HG03378 (cell line): Measurements from ENCODE around the gene KRTAP12-4.
"Not testable (repeated sequence)": the region's sequence is repeated elsewhere in the genome, so short reads cannot be mapped to it uniquely, and the experiment has no call there.

Experiments used
- ATAC-seq: cut with Tn5 transposase; IDR thresholded peaks from one replicate; pipeline ENCODE4 v1.9.1; 2021; ENCODE audit warnings: mild to moderate bottlenecking, moderate library complexity; ENCODE audit not compliant: unreplicated experiment

KRTAP12-4 gene

DNA sequence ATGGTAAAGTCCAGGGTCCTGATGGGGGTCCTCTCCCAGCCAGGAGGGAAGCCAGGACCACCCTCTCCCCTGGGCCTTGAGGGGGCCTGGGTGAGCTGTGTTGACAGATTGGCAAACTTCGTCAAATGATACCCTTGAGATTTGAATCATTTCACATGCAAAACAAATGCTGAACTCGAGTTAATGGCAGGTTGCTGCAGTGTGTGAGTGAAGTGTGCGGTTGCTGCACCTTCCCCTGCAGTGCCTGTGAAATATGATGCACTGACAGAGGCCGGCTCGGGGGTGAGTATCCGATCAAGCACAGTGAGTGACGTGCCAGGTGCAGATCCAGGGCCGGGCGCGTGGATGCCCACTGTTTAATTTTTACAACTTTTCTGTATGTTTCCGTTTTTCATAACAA, 33.2 kb upstream of the KRTAP12-4 start:
- no peak for ATAC-seq

- ATAC-seq: no peak
Observed at GRCh38 chr21:44686843-44687561, 32.5 kb upstream of the KRTAP12-4 start.

GRCh38 chr21:44686000-44686781, 31.7 kb upstream of the KRTAP12-4 start:
- ATAC-seq: no peak

GRCh38 chr21:44685050-44685449, 30.6 kb upstream of the KRTAP12-4 start:
- not testable (repeated sequence) for ATAC-seq

GRCh38 chr21:44684483-44684882, 30.0 kb upstream of the KRTAP12-4 start:
- no peak for ATAC-seq

DNA sequence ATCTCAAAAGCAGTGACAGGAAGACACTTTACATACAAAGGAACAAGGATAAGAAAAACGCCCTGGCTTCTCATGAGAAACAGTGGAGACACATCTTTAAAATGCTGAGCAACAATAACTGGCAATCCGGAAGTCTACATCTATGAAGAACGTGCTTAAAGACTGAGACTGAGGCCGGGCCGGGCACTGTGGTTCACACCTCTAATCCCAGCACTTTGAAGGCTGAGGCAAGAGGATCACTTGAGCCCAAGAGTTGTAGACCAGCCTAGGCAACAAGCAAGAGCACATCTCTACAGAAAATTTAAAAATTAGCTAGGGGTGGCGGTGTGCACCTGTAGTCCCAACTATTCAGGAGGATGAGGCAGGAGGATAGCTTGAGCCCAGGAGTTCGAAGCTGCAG, 29.6 kb upstream of the KRTAP12-4 start:
- ATAC-seq: no peak

DNA sequence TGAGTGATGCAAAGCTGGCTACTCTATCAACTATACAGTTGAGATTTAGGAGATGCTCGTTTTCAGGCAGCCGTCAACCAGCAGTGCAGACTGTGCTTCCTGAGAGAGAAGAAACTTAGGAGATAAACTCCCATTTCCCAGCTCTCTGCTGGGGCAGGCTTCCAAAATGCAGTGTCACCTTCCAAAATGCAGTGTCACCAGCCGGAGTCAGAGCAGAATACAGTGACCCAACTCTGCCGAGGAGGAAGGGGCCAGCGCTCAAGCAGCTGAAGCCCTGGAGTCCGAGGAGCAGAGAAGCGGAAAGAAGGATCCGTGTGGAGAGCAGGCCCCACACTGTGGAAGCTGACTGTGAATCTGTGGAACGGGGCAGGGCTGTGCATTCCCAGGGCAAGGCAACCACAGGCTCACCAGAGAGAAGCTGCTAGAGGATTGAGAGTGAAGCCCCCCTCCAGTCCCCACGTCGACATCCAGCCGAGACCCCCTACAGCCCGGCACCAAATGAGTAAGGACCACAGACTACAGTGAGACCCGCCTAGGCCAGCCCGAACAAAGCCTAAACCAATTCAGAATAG, 28.2 kb upstream of the KRTAP12-4 start:
- no peak for ATAC-seq

DNA sequence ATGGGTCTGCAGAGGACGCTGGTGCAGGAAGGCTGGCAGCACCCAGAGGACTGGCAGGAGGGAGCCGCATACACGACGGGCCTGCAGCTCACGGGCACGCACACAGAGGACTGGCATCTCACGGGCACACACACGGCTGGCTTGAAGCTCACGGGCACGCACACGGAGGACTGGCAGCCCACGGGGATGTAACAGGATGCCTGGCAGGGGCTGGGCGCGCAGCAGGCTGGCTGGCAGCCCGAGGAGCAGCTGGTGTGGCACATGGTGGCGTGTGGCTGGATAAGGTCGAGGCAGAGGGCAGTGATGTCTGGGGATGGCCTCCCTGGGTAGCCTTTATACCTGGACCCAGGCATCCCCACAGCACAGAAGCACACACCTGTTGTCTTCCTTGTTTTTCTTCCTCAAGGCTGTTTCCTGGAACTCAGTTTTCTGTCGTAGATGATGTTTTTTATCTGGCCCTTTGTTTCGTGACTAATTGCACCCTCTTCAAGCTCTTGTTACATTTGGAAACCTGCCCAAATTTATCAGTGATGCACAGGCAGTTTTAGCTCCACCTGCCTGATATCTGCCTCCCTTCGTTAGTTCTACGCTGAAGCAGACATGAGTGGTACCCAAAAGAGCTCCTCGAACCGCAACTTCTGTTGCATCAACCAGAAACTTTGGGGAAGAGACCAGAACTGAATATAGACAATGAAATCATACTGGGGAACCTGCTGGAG, 27.6 kb upstream of the KRTAP12-4 start, which contains the start of gene KRTAP12-1:
Gene KRTAP12-1 (minus strand): TSS at position 303 of the 719 bp plus-strand sequence. CDS start 40 bp downstream, at position 263.
- no peak for ATAC-seq

DNA sequence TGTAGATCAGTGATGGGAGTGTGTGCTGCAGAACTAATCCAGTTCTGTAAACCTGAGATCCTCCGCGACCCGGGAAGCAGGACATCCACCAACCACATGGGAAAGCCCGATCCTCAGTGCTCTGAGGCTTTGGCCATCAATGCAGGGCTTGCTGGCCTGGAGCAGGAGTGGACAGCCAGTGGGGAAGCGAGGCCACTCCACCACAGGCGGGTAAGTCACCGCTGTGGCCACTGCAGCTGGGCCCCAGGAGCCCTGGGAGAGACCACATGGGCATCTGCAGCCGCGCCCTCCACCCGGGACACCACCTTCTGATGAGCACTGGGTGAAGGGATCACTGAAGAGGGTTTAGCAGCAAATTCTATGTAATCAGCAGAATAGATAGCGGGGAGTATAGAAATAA, 26.7 kb upstream of the KRTAP12-4 start:
- no peak for ATAC-seq

DNA sequence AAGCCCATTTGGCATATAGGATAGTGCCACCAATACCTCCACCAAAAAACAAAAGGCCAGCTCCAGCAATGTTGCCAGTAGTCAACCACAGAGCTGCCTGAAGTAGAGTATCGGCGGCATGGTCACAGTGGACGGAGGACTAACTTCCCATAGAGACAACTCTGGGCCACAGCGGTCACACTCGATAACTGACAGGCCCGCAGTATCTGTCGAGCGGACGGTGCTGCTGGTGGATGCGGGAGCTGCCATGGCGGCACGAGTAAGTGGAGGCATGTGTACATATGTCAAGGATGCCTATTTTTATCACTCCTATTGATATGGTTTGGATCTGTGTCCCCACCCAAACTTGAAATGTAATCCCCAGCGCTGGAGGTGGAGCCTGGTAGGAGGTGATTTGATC, 23.4 kb upstream of the KRTAP12-4 start:
- no peak for ATAC-seq

DNA sequence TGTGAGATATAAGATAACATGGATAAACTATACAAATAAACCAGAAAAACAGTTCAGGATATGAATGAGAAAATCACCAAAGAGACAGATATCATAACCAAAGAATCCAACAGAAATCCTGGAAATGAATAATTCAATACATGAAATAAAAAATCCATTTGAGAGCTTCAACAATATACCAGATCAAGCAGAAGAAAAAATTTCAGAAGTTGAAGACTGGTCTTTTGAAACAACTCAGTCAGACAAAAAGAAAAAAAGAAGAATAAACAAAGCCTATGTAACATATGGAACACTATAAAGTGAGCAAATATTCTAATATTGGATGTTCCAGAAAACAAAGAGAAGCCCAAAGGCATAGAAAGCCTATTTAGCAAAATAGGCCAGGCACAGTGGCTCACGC, 17.5 kb upstream of the KRTAP12-4 start:
- ATAC-seq: no peak

- ATAC-seq: no peak
Observed at GRCh38 chr21:44670642-44671432, 16.4 kb upstream of the KRTAP12-4 start.

DNA sequence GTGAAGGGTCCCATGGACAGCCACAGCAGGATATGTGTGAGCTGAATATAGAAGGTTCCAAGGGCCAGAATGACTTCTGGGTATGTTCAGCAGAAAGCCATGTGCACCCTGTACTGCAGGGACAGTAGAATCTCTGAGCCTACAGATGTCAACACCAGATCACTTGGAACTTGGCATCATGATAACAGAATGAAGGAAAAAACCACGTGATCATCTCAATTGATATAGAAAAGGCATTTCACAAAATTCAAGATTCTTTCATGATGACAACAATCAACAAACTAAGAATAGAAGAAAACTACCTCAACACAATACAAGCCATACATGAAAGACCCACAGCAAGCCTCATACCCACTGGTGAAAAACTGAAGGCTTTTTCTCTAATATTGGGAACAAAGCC, 13.2 kb upstream of the KRTAP12-4 start:
- no peak for ATAC-seq

GRCh38 chr21:44666401-44667320, 12.2 kb upstream of the KRTAP12-4 start, which contains the start of gene KRTAP12-2:
TSS of gene KRTAP12-2 (minus strand) at chr21:44666927. CDS start at chr21:44666886, 41 bp downstream.
- ATAC-seq: no peak

DNA sequence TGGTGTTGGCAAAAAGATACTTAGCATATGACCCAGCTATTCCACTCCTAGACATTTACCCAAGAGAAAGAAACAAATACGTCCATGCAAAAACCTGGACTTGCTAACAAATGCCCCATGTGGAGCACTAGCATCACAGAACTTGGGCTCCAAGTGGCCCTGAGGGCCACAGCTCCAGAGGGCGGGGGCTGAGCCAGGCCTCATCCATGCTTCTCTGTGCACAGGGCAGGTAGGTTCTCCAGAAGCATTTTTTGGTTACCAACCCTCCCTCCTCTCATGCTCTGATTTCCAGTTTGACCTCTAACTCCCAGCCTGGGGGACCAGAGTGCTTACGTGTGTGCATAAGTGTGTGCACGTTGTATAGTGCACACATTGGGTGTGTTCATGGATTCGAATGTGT, 10.2 kb upstream of the KRTAP12-4 start:
- no peak for ATAC-seq

GRCh38 chr21:44661567-44661966, 7.1 kb upstream of the KRTAP12-4 start:
- not testable (repeated sequence) for ATAC-seq

DNA sequence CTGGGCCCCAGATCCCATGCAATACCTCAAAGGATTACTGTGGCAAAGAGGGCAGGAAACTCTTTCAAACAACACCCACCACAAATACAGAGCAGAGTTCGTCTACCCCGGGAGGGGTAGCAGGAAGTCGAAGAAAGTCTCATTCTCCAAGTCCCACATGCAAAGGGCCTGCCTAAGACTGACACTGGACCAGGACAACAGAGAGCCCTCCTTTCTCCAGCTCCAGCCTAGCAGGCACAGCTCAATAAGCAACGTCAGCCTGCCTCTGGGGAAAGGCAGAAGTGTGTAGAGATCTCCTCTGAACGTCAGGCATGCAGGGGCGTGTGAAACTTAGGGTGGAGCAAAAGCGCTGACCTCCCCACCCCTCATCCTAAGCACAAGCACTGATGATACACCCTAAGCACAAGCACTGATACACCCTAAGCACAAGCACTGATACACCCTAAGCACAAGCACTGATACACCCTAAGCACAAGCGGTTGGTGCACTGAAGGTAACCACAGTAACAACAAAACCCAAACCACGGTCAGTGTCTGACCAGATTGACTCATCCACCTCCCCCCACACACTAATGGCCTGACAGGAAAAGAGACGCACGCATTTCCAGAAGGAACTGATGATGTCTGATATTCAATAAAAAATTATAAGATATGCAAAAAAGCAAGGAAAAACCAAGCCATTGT, 4.6 kb upstream of the KRTAP12-4 start:
- ATAC-seq: no peak

GRCh38 chr21:44658541-44658910, 4.1 kb upstream of the KRTAP12-4 start:
- ATAC-seq: no peak
